GM21526 (cell line): ENCODE data around the gene PROX2.

Source experiments
- ATAC-seq: cut with Tn5 transposase; IDR thresholded peaks from one replicate; pipeline ENCODE4 v1.9.1; 2021; ENCODE audit warnings: moderate library complexity; ENCODE audit not compliant: unreplicated experiment, low FRiP score

Gene PROX2

GRCh38 chr14:74910556-74910955, 34.6 kb upstream of the PROX2 start:
- ATAC-seq: no peak

- ATAC-seq: no peak
Observed at GRCh38 chr14:74909911-74910310, 34.0 kb upstream of the PROX2 start.

- no peak for ATAC-seq
Observed at GRCh38 chr14:74909501-74909900, 33.6 kb upstream of the PROX2 start.

- no peak for ATAC-seq
Observed at GRCh38 chr14:74908861-74909341, 33.0 kb upstream of the PROX2 start.

- ATAC-seq: no peak
Observed at GRCh38 chr14:74907744-74908143, 31.8 kb upstream of the PROX2 start.

GRCh38 chr14:74906925-74907521, 31.1 kb upstream of the PROX2 start:
- ATAC-seq: no peak

- no peak for ATAC-seq
Observed at GRCh38 chr14:74905595-74906142, 29.7 kb upstream of the PROX2 start.

- ATAC-seq: no peak
Observed at GRCh38 chr14:74904635-74905503, 28.9 kb upstream of the PROX2 start.

GRCh38 chr14:74902941-74903705, 27.2 kb upstream of the PROX2 start:
- no peak for ATAC-seq

GRCh38 chr14:74898694-74899093, 22.7 kb upstream of the PROX2 start:
- no peak for ATAC-seq

- no peak for ATAC-seq
Observed at GRCh38 chr14:74898083-74898482, 22.1 kb upstream of the PROX2 start.

- no peak for ATAC-seq
Observed at GRCh38 chr14:74897642-74898041, 21.7 kb upstream of the PROX2 start.

- ATAC-seq: no peak
Observed at GRCh38 chr14:74896400-74896799, 20.5 kb upstream of the PROX2 start.

- peak; percentile 50 for ATAC-seq
Observed at GRCh38 chr14:74893614-74894091, 17.7 kb upstream of the PROX2 start.

- ATAC-seq: no peak
Observed at GRCh38 chr14:74892745-74893144, 16.8 kb upstream of the PROX2 start.

- no peak for ATAC-seq
Observed at GRCh38 chr14:74891870-74892269, 15.9 kb upstream of the PROX2 start.

- no peak for ATAC-seq
Observed at GRCh38 chr14:74890262-74890661, 14.3 kb upstream of the PROX2 start.

GRCh38 chr14:74888164-74889158, 12.5 kb upstream of the PROX2 start:
- no peak for ATAC-seq

- ATAC-seq: no peak
Observed at GRCh38 chr14:74886001-74886400, 10.1 kb upstream of the PROX2 start.
